ENCODE data around the gene ARRB1. TPM values are rescaled to one million over a fixed set of nuclear protein-coding genes. Genes with fewer than 3 reads are reported as not detected.
A peak's percentile ranks its signal among the peaks of the same experiment; 100 is the strongest.

Gene ARRB1
- total and polyA plus RNA-seq, 9 donors: 15.2 to 68.0 (median 27.2) TPM

DNA sequence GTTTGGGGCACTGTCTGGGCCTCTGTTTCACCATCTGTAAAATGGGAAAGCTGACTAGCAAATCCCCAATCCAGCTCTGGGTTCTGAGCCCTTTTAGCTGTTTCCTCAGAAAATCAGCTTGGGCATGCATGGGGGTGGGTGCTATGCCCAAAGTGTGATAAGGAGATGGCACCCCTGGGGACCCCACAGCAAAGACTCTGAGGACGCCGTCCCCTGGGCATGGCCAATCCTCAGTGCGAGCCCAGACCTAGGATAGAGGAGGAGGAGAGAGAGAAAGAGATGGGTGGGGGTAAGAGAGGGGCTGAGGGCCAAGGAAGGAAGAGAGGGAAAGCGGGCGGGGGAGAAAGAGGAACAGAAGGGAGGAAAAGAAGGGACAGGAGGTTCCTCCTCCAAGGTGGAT is 79.1 kb downstream of the ARRB1 start:
- no peaks in the 10 kb centered on the region for H3K4me1 ChIP-seq (ENCODE audit: insufficient read depth)
- H3K27me3 ChIP-seq: no peaks in the 10 kb centered on the region
- intact Hi-C loops (cut with DNase I): no loop called here
- H3K9me3 ChIP-seq: no peaks in the 10 kb centered on the region
- TF ChIP-seq EP300 (IDR thresholded peaks at IDR 0.05) (no peak), POLR2A (IDR thresholded peaks at IDR 0.05) (no peak)
- TF ChIP-seq, protein P1, sequence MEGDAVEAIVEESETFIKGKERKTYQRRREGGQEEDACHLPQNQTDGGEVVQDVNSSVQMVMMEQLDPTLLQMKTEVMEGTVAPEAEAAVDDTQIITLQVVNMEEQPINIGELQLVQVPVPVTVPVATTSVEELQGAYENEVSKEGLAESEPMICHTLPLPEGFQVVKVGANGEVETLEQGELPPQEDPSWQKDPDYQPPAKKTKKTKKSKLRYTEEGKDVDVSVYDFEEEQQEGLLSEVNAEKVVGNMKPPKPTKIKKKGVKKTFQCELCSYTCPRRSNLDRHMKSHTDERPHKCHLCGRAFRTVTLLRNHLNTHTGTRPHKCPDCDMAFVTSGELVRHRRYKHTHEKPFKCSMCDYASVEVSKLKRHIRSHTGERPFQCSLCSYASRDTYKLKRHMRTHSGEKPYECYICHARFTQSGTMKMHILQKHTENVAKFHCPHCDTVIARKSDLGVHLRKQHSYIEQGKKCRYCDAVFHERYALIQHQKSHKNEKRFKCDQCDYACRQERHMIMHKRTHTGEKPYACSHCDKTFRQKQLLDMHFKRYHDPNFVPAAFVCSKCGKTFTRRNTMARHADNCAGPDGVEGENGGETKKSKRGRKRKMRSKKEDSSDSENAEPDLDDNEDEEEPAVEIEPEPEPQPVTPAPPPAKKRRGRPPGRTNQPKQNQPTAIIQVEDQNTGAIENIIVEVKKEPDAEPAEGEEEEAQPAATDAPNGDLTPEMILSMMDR (IDR thresholded peaks at IDR 0.05): no peak
- 87 to 93% (median 89%) methylated on average over 5 of the region's 5 CpGs for WGBS, 3 donors
- H3K36me3 ChIP-seq: no peaks in the 10 kb centered on the region
- H3K4me3 ChIP-seq: no peak overlapping the region
- peak in 2 of 5 donors; percentile 11 to 16 for DNase-seq
- no peak overlapping the region for H3K27ac ChIP-seq

GRCh38 chr11:75271730-75272129 is 79.7 kb downstream of the ARRB1 start:
- H3K27ac ChIP-seq: no peak overlapping the region
- peak in 1 of 5 donors; percentile 8 for DNase-seq
- no peak overlapping the region for H3K4me3 ChIP-seq
- no peaks in the 10 kb centered on the region for H3K36me3 ChIP-seq
- no peaks in the 10 kb centered on the region for H3K27me3 ChIP-seq
- no peaks in the 10 kb centered on the region for H3K4me1 ChIP-seq (ENCODE audit: insufficient read depth)
- intact Hi-C loops (cut with DNase I): no loop called here
- no peaks in the 10 kb centered on the region for H3K9me3 ChIP-seq
- no peak for TF ChIP-seq EP300 (IDR thresholded peaks at IDR 0.05)
- WGBS, 3 donors: 65 to 67% (median 67%) methylated on average over 6 of the region's 6 CpGs

DNA sequence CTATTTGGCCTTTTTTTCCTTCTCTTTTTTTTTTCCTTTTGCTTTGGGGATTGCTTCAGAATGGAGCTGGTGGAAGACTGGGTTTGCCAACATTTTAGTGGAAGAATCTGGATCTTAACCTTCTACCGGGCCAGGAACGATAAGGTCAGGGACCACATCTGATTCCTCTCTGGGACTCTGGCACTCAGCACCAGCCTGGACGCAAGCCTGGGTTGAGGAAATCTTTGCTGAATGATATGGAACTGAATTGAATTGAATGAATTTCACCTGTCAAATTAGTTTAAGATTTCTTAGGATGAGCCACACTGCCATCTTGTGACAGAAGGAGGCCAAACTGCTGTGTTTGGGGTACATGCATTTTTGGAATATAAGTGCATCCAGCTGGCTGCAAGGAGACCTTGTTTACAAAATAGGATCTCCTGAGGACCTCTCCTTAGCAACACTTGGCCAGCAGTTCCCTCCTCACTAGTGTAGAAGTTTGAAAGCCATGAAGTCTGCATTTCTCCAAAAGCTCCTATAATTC is 80.5 kb downstream of the ARRB1 start:
- 26 to 32% (median 29%) methylated on average over 3 of the region's 3 CpGs for WGBS, 3 donors
- no peak overlapping the region for H3K4me3 ChIP-seq
- H3K36me3 ChIP-seq: no peaks in the 10 kb centered on the region
- no peaks in the 10 kb centered on the region for H3K4me1 ChIP-seq (ENCODE audit: insufficient read depth)
- intact Hi-C loops (cut with DNase I): no loop called here
- no peaks in the 10 kb centered on the region for H3K9me3 ChIP-seq
- H3K27ac ChIP-seq: no peak overlapping the region
- H3K27me3 ChIP-seq: no peaks in the 10 kb centered on the region
- TF ChIP-seq, protein P1 (IDR thresholded peaks at IDR 0.05): no peak
- TF ChIP-seq EP300 (IDR thresholded peaks at IDR 0.05) (no peak), POLR2A (IDR thresholded peaks at IDR 0.05) (no peak)
- DNase-seq: peak in 1 of 5 donors; percentile 40

- no peaks in the 10 kb centered on the region for H3K9me3 ChIP-seq
- H3K27ac ChIP-seq: no peak overlapping the region
- H3K36me3 ChIP-seq: no peaks in the 10 kb centered on the region
- TF ChIP-seq, protein P1 (IDR thresholded peaks at IDR 0.05): no peak
- TF ChIP-seq POLR2A (IDR thresholded peaks at IDR 0.05) (no peak), EP300 (IDR thresholded peaks at IDR 0.05) (no peak)
- no peak overlapping the region for H3K4me3 ChIP-seq
- WGBS, 3 donors: 90 to 96% (median 92%) methylated on average over 9 of the region's 9 CpGs
- no peaks in the 10 kb centered on the region for H3K27me3 ChIP-seq
- H3K4me1 ChIP-seq (ENCODE audit: insufficient read depth): no peaks in the 10 kb centered on the region
- intact Hi-C loops (cut with DNase I): no loop called here
- DNase-seq: peak in 2 of 5 donors; percentile 5 to 23
These were observed 81.6 kb downstream of the ARRB1 start for GRCh38 chr11:75269896-75270295.

GRCh38 chr11:75269367-75269660 is 82.1 kb downstream of the ARRB1 start:
- no peaks in the 10 kb centered on the region for H3K36me3 ChIP-seq
- no peak overlapping the region for H3K4me3 ChIP-seq
- no peaks in the 10 kb centered on the region for H3K9me3 ChIP-seq
- no peaks in the 10 kb centered on the region for H3K4me1 ChIP-seq (ENCODE audit: insufficient read depth)
- 93 to 97% (median 94%) methylated on average over 4 of the region's 4 CpGs for WGBS, 3 donors
- TF ChIP-seq POLR2A (IDR thresholded peaks at IDR 0.05): no peak
- TF ChIP-seq, protein P1 (IDR thresholded peaks at IDR 0.05): no peak
- no peak for TF ChIP-seq EP300 (IDR thresholded peaks at IDR 0.05)
- H3K27me3 ChIP-seq: no peaks in the 10 kb centered on the region
- H3K27ac ChIP-seq: no peak overlapping the region
- intact Hi-C loops (cut with DNase I): no loop called here
- DNase-seq: peak in 1 of 5 donors; percentile 3
